CD4-positive, alpha-beta T cell treated with Interleukin-2 at 100 ng/mL for 4 hours (primary cell): ENCODE results near the gene GPN1.
A peak's percentile ranks its signal among the peaks of the same experiment; 100 is the strongest.
"Not testable (repeated sequence)": the region's sequence is repeated elsewhere in the genome, so short reads cannot be mapped to it uniquely, and the experiment has no call there.

Source experiments
- DNase-seq: peaks from one replicate; pipeline ENCODE4 v3.0.0-alpha.2; 2020; ENCODE audit warnings: low spot score

Gene GPN1

GRCh38 chr2:27672723-27673486, 44.1 kb downstream of the GPN1 start:
- no peak for DNase-seq

GRCh38 chr2:27680571-27680970, 51.7 kb downstream of the GPN1 start:
- no peak for DNase-seq

GRCh38 chr2:27681841-27682240, 53.0 kb downstream of the GPN1 start:
- no peak for DNase-seq

GRCh38 chr2:27682334-27682771, 53.5 kb downstream of the GPN1 start:
- DNase-seq = not testable (repeated sequence)

GRCh38 chr2:27683390-27684071, 54.7 kb downstream of the GPN1 start:
- DNase-seq = peak; percentile 96

GRCh38 chr2:27685006-27685405, 56.2 kb downstream of the GPN1 start:
- DNase-seq = peak; percentile 4

- DNase-seq = no peak
These were observed 56.7 kb downstream of the GPN1 start for GRCh38 chr2:27685577-27685976.

- DNase-seq = no peak
These were observed 58.4 kb downstream of the GPN1 start for GRCh38 chr2:27687232-27687631.

- no peak for DNase-seq
These were observed 60.6 kb downstream of the GPN1 start for GRCh38 chr2:27689424-27689823.

GRCh38 chr2:27690052-27690451, 61.2 kb downstream of the GPN1 start:
- DNase-seq = no peak

GRCh38 chr2:27697660-27698059, 68.8 kb downstream of the GPN1 start:
- no peak for DNase-seq
